HG02981 (cell line): ENCODE measurements around the gene TRMT1.

ENCODE experiments used
- ATAC-seq: cut with Tn5 transposase; IDR thresholded peaks from one replicate; pipeline ENCODE4 v1.9.1; 2021; ENCODE audit warnings: mild to moderate bottlenecking, moderate library complexity; ENCODE audit not compliant: unreplicated experiment

Gene TRMT1

GRCh38 chr19:13103581-13104359 lies 12.8 kb downstream of the TRMT1 start:
- no peak for ATAC-seq

- no peak for ATAC-seq
Measured at GRCh38 chr19:13102666-13103580, 13.6 kb downstream of the TRMT1 start, which contains the start of gene LYL1. TSS of gene LYL1 (minus strand) at chr19:13102858. CDS start at chr19:13101171, 1,687 bp downstream.

- no peak for ATAC-seq
Measured at GRCh38 chr19:13102416-13102665, 14.2 kb downstream of the TRMT1 start.

DNA sequence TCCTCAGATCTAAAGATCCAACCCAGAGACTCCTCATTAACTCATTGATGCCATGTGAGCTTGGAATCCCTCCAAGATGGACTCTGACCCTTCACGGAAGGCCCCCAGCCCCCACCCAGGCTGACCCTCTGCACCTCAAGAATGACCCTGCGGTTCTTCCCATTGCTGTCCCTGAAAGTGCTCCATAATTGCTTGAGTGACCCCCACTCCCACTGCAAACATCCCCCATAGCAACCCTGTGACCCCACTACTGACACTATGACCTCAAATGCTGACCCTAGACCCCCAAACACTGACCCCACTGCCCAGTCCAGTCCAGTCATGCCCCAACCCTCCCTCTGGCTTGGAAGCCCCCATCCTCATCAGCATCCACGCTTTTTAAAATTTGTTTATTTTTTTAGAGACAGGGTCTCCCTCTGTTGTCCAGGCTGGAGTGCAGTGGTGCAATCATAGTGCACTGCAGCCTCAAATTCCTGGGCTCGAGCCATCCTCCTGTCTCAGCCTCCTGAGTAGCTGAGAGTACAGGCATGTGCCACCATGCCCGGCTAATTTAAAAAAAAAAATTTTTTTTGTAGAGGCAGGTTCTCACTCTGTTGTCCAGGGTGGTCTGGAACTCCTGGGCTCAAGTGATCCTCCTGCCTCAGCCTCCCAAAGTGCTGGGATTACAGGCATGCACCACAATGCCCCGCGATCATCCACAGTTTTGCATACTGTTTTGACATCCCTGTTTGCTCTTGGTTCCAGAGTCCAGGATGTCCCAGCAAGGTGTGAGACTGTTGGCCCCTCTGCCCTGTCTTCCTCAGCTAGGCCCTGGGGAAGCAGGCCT lies 14.7 kb downstream of the TRMT1 start:
- no peak for ATAC-seq

GRCh38 chr19:13100841-13101589 lies 15.5 kb downstream of the TRMT1 start:
- ATAC-seq = no peak

- no peak for ATAC-seq
Measured at GRCh38 chr19:13100031-13100588, 16.4 kb downstream of the TRMT1 start.

- no peak for ATAC-seq
Measured at GRCh38 chr19:13099073-13099999, 17.2 kb downstream of the TRMT1 start.

- no peak for ATAC-seq
Measured at GRCh38 chr19:13098277-13099072, 18.1 kb downstream of the TRMT1 start.

DNA sequence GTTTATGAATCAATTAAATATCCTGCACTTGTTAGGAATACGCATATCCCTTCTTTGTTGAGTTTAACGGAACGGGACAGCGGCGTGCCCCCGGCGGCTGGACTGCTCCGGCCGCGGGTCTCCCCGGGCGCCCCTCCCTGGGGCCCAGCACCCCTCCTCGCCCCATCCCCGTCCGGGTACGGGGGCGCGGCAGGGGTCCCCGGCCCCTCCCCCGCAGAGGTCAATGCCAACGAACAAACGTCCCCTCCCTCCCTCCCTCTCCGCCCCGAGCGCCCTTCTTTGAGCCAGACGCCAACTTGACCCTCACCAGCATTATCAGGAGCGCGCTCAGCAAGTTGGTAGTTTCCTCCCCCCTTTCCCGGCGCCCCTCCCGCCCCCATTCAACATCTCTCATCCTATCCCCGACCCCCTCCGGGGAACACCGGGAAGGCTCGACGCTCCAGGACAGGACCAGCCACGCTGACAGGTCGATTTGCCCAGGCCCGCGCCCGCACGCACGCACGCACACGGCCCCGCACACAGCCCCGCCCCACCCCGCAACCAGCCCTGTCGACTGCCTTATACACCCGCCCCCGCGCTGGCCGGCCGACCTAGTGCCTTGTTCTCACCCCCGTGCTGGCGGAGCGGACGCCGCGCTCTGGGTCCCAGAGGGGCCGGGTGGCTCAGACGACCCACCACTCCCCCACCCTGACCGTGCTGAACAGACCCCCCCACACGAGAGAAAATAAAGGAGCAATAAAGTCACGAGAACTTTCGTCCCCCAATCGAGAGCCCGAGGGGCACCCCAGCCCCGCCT lies 18.9 kb downstream of the TRMT1 start:
- ATAC-seq = no peak

DNA sequence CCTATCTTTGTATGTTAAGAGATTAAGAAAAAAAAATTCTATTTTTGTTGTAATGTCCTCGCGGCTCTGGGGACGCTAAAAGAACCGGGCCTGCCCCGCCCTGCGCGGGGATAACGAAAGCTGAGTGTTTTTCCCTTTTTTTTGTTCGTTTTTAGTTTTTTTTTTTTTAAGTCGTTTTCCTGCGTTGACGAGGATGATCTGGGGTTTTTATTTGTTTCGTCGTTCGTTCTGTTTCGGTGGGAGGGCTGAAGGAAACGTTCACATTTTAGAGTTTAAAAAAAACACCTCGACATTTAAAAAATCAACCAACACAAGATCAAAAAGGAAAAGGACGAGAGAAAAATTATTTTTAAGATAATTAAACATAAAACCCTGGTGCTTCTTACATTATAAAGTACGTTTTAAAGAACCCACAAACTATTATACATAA lies 19.5 kb downstream of the TRMT1 start:
- ATAC-seq = no peak

DNA sequence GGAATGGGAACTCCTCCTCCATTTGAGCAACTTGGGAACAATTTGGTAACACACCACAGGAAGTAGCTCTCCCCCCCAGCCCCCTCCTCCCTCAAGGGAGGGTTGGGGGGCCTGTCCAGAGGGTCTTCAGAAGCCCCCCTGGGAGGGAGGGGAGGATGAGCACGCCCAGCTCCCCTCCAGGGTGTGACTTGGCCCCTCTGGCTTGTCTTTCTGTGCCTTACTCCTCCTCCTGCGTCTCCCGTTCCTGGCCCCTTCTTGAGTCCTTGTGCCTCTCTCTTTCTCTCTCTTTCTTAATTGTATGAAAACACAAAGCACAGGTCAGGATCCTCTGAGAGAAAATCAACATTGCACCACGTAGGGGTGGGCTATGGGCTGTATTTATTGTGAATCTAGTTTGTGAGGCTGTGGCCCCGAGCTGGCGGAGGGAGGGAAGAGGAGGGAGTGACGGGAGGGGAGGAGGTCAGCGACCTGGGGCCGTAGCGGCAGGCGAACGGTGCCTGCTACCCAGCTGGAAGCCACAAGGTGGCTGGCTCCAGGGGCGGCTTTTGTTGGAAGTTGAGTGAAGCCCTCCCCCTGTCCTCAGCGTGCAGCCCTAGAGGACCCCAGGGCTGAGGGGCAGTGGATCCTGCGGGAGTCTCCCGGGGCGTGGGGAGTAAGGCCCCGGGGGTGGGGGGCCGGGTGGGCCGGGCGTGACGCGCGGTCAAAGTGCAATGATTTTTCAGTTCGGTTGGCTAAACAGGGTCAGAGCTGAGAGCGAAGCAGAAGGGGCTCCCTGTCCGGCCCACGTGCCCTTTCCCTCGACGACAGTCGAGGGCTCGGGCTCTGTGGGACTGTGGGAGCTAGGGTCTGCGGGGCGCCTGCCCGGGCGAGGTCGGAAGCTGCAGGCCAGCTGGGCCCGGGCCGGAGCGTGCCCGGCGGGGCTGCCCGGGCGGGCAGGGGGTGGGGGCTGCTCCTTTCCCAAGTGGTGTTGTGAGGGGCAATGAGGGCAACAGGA lies 20.3 kb downstream of the TRMT1 start:
- no peak for ATAC-seq

DNA sequence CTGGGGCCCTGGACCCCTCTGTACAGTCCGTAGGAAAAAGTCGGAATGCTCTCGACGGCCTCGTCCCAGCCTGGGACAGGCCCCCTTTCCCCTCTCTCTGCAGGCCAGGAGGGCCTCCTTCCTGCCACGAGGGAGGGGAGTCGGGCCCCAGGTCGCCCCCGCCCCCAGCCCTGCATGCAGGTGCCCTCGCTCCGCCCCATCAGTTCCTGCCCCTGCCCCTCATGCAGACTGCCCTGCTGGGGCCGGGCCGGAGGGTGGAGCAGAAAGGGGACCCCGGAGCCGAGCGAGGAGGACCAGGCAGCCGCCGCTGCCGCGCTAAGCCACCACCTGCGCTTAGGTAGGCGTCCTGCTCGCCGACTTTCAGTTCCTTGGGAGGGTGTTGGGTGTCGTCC lies 21.2 kb downstream of the TRMT1 start:
- ATAC-seq = no peak

GRCh38 chr19:13094771-13095392 lies 21.7 kb downstream of the TRMT1 start:
- ATAC-seq = no peak

GRCh38 chr19:13094106-13094504 lies 22.4 kb downstream of the TRMT1 start:
- no peak for ATAC-seq

DNA sequence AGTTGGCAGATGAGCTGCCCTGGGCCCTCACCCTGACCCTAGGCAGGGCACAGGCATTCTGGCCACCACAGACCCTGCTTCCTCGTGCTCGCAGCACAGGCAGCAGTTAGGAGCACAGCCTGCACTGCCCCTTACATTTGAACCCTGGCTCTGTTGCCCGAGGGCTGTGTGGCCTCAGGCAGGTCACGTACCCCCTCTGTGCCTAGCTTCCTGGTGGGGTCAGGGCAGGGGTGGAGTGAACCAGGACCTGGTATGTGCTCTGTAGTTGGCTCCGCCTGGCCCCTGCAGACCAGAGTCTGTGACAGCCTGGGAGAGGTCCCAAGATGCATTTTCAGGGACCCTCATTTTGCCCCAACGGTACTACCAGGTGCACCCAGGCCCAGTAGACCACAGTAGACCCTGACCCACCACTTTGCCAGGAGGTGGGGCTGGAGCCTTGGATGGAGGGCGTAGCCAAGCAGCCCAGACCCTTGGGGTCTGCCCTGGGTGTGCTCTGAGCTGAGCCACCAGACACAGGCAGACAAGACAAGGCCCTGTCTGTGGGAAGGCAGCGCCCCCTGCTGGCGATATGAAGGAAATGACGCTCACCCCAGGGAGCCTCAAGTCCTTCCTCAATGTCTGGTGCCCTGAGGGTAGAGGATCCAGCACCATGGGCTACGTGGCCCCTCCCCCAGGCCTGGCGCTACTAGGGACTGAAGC lies 23.0 kb downstream of the TRMT1 start:
- no peak for ATAC-seq
